NCI-H748 treated with DMSO at 0.1 percent for 48 hours (cell line): Measurements from ENCODE around the gene ERC2.
"Not testable (repeated sequence)": the region's sequence is repeated elsewhere in the genome, so short reads cannot be mapped to it uniquely, and the experiment has no call there.

Source experiments
- DNase-seq: peaks from one replicate; lab custom pipeline; 2025; lab: John Stamatoyannopoulos, UW

ERC2 gene

GRCh38 chr3:55884066-55884465 lies 584.2 kb downstream of the ERC2 start:
- no peak for DNase-seq

GRCh38 chr3:55882006-55882405 lies 586.3 kb downstream of the ERC2 start:
- peak; percentile 54 for DNase-seq

GRCh38 chr3:55880357-55880756 lies 587.9 kb downstream of the ERC2 start:
- no peak for DNase-seq

DNA sequence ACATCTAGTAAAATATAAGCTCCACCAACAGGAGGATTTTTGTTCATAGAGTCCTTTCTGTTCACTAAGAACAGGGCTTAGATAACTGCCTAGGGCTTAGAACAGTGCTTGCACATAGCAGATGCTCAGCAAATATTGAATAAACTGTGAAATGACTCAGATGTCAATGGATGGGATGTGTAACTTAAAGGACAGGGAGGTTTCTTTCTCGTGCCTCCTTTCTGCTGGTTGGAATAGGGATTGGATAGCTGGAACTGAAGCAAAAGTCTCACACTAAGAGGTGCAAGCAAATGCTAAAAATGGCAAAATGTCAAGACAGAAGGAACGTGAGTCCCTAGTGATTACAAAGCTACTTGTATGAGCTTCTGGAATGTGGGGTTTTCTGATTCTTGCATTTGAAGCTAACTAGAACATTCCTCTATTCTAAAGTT lies 588.4 kb downstream of the ERC2 start:
- no peak for DNase-seq

DNA sequence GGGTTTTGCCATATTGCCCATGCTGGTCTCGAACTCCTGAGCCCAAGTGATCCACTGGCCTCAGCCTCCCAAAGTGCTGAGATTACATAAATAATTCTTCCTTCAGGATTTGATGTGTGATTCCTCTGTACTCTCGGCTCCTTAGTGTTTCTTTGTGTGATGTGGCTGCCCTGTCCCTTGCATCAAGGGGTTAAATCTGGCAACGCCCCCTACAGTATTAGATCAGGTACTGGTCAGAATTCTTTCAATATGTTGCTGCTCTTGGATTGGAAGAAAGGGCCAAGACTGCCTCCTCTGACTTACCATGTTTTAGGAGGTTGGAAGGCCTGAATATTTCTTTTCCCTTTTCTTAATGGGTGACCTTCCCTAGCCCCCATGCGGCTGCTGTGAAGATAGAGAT lies 590.6 kb downstream of the ERC2 start:
- no peak for DNase-seq

DNA sequence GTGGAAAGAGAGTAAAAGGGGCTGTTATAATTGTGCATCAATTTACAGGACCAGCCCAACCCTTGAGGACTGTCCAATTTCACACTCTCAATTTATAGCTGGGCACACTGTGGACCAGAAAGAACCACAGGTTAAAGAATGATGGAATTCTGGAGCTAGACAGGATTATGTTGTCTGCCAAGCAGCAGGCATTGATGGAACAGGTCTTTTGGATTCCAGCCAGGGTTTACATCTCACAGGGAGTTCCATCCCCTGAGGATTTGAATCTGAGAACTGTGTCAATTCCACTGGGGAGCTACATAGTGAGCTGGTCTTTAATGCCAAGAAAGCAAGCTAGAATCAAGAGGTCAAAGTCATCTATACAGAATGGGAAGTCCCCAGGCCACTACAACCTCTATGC lies 591.7 kb downstream of the ERC2 start:
- DNase-seq, result no peak

DNA sequence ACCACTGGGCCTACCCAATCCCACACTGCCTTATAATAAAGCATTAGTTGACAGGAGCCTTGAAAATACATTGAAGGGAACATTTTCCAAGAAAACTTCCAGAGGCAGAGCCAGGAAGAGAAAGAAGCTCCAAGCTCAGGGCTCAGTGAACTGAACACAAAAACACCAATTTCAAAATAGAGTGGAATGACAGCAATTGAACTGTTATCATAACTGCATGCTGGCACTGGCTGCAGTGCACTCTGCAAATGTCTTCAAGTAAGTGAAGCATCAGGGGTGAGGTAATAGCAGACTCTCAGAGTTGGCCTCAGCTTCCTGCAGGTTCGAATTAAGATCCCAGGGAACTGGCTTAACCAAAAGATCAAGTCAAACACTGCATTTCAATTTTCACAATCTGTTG lies 593.2 kb downstream of the ERC2 start:
- DNase-seq, result no peak

GRCh38 chr3:55873523-55874254 lies 594.6 kb downstream of the ERC2 start:
- no peak for DNase-seq

DNA sequence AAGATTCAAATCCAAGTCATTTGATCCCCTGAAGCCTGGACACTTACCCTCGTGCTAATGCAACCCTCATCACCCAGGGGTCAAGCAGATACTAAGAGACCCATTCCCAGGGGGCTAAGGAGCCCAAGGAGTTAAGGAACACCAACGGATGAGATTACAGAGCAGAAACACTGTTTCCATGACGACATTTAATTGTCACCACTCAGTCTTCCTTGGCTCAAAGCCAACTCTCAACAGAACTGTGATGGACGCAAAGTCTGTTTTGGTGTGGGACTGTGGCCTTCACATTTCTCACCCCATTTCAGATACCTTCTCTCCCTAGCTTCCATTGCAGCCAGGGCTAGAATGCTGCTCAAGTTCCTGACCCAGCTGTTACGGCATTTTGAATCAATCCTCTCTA lies 597.7 kb downstream of the ERC2 start:
- peak; percentile 27 for DNase-seq

GRCh38 chr3:55868347-55868746 lies 599.9 kb downstream of the ERC2 start:
- no peak for DNase-seq

DNA sequence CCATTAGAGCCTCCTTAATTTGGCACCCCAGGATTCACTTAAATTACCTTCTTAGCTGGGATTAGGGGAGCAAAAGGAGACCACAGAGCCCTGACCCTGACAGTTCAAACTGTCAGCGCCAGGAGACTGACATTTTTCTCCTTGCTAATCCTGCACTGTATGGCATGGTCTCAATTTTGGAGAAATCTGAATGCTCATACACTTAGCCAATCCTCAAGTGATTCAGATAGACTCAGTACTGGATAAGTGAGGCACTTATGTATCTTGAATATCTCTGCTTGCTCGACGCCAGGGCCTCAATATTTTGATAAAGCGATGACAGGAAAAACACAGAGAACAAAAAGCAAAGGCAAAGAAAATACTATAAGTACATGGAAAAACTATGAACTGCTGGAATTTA lies 605.2 kb downstream of the ERC2 start:
- no peak for DNase-seq

- peak; percentile 67 for DNase-seq
Measured at GRCh38 chr3:55860049-55860721, 608.1 kb downstream of the ERC2 start.

GRCh38 chr3:55859305-55859704 lies 609.0 kb downstream of the ERC2 start:
- no peak for DNase-seq

DNA sequence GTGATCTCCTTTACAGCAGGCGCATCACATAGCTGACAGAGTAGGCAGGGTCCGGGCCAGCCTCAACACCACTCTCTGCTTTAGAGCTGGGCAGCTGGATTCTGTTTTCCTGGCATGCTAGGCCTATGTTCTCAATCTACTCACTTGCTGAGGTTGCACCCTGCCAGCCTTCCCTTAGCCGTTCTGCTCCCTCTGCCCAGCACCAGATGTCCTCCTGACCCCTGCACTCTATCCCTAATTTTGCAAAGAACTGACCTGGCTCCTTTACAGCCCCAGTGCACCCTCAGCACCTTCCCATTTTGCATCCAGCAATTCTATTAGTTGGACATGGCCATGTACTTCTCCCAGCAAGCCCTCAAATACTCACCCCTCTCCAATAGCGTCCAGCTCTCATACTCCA lies 609.5 kb downstream of the ERC2 start:
- no peak for DNase-seq

DNA sequence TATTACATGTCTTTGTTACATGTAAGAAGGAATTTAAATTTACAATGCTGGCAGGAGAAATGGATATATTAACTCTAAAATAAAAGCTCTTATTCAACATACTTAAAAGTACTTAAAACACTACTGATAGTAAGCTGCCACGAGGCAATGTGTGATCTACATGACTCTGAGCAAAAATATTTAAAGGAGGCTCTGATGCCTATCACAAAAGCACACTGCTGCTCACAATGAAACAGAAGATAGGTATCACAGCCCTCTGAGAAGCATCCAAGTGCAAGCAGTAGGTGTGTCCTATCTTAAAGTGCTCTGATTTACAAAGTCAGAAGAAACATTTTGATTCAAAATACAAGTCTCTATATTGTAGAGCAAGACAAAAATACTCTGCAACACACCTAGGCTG lies 610.0 kb downstream of the ERC2 start:
- no peak for DNase-seq

DNA sequence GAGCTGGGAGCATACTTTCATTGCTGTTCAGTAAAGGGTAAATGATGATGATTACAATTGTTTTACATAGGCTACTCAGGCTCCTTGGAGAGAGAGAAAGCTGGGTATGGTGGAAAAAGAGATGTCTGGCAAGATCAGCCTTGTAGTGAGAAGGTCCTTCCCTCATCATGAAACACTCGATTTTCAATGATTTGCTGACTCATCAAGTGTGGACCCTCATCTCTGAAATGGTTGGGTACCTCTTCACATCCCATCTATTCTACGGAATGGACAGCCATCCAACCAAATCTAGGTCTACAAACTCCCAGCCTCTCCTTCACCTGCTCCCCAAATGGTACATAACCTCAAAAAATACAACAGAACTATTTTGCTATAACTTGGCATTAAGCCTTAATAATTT lies 610.6 kb downstream of the ERC2 start:
- DNase-seq, result no peak

DNA sequence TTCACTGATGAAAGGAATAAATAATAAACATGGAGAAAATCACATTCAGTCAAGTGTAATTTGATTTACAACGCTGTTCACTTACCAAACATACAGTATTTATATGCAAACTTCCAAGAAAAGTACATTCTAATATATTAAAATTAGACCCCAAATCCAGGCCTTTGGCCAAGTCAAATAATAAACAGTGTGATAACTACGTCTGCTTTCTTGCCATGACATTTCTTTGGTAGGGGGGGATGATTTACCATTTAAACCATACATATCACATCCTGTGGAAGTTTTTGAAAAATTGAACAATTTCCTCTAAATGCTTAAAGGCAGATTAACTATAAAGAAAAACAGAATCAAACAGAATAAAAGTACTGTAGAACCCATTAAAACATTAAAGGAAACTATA lies 613.0 kb downstream of the ERC2 start:
- no peak for DNase-seq

DNA sequence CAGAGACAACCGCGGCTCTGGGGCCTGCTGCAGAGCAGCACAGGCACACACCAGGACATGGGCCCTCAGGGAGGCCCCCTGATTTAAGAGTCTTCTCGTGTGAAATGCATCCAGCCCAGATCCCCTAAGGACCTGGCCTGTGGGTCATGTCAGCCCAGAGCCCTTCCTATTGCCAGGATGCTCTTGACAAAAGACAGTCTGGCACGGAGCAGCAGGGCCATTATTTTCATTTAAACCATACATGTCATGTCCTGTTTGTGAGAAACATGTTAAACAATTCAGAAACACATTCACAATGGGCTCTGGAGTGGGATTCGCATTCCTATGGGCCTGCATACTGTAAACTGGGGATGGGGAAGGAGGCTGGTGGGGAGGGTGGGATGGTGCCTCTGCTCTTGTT lies 613.8 kb downstream of the ERC2 start:
- DNase-seq, result no peak

DNA sequence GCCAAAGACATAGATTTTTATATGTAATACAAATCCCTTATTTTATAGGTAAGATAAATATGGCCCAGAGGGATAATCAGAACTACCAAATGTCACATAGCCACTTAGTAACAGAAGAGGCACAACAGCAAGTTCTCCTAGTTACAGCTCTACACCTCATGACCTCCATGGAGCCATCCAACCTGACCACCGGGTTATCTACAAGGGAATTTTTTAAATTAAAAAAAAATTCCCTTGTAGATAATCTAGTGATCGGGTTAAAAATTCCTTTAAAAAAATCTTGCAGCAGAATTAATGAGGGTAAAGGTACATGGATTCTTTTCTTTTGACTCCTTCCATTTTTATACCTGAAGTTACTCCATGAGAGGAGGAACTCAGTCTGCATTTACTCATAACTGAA lies 615.9 kb downstream of the ERC2 start:
- DNase-seq, result no peak

GRCh38 chr3:55842204-55842603 lies 626.1 kb downstream of the ERC2 start:
- no peak for DNase-seq

- DNase-seq, result not testable (repeated sequence)
Measured at GRCh38 chr3:55831876-55832275, 636.4 kb downstream of the ERC2 start.

- DNase-seq, result no peak
Measured at GRCh38 chr3:55828712-55829111, 639.6 kb downstream of the ERC2 start.

DNA sequence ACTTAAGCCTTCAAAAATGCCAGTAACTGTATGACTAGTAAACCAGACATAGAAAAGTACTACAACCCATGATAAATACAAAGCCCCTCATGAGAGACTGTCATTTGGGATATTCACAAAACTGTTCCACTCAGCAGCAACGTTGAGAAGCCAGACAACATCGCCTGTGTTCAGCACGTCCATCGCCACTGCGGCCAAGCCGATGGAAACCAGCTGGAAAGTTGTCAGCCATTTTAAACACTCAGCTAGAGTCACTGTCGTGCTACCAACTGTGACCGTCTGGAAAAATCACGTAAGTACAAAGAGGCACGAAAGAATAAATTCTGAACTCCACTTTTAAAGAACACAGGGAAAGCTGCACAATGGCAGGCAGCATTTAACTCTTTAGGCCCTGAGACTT lies 640.5 kb downstream of the ERC2 start:
- DNase-seq, result no peak
